KOPT-K1 (cell line): ENCODE measurements around the gene EBI3.
"Not testable (repeated sequence)": the region's sequence is repeated elsewhere in the genome, so short reads cannot be mapped to it uniquely, and the experiment has no call there.

Source experiments
- H3K27ac ChIP-seq: fragments of 200-600 bp; sonication (generic); 2 replicates; pipeline ENCODE4 v1.5.1; 2016; ENCODE audit warnings: antibody characterized with exemption, mild to moderate bottlenecking, low read depth, low read length; ENCODE audit not compliant: poor library complexity, severe bottlenecking
- H3K36me3 ChIP-seq: fragments of 200-600 bp; sonication (generic); 2 replicates; pipeline ENCODE4 v1.5.1; 2017; ENCODE audit warnings: antibody characterized with exemption, mild to moderate bottlenecking, low read length, moderate library complexity; ENCODE audit not compliant: insufficient read depth
- H3K9me3 ChIP-seq: fragments of 200-600 bp; sonication (generic); 2 replicates; pipeline ENCODE4 v1.5.1; 2017; ENCODE audit warnings: antibody characterized with exemption, low read length, mild to moderate bottlenecking; ENCODE audit not compliant: insufficient read depth, poor library complexity, severe bottlenecking

EBI3 gene

DNA sequence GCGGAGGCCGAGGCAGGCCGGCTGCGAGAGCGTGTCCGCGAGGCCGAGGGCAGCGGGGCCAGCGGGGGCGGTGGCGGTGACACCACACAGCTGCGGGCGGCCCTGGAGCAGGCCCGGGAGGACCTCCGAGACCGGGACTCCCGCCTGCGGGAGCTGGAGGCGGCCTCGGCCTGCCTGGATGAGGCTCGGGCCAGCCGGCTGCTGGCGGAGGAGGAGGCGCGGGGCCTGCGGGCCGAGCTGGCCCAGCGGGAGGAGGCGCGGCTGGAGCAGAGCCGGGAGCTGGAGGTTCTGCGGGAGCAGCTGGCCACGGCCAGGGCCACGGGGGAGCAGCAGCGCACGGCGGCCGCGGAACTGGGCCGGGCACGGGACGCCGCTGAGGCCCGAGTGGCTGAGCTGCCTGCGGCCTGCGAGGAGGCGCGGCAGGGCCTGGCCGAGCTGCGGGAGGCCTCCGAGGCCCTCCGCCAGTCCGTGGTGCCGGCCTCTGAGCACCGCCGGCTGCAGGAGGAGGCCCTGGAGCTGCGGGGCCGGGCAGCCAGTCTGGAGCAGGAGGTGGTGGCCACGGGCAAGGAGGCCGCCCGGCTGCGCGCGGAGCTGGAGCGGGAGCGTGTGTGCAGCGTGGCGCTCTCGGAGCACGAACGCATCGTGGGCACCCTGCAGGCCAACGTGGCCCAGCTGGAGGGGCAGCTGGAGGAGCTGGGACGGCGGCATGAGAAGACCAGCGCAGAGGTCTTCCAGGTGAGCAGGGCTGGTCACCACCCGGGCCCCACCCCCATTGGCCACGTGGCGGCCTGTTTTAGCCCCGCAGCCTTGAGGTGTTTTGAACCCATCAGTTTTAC lies 11.7 kb upstream of the EBI3 start:
- no peaks in the 10 kb centered on the region for H3K9me3 ChIP-seq
- H3K27ac ChIP-seq: no peak overlapping the region
- no peaks in the 10 kb centered on the region for H3K36me3 ChIP-seq

- H3K27ac ChIP-seq, H3K9me3 ChIP-seq, H3K36me3 ChIP-seq: not testable (repeated sequence)
Measured at GRCh38 chr19:4218523-4218922, 10.8 kb upstream of the EBI3 start.

- no peaks in the 10 kb centered on the region for H3K36me3 ChIP-seq
Measured at GRCh38 chr19:4220188-4220587, 9.1 kb upstream of the EBI3 start.

GRCh38 chr19:4224470-4224869 lies 4.9 kb upstream of the EBI3 start:
- Histone ChIP-seq H3K27ac (no peak overlapping the region), H3K9me3 (no peaks in the 10 kb centered on the region), H3K36me3 (no peaks in the 10 kb centered on the region)

More at GRCh38 chr19:4220188-4220587, 9.1 kb upstream of the EBI3 start:
- no peak overlapping the region for H3K27ac ChIP-seq
- no peaks in the 10 kb centered on the region for H3K9me3 ChIP-seq

- H3K9me3 ChIP-seq: no peaks in the 10 kb centered on the region
- H3K27ac ChIP-seq: no peak overlapping the region
Measured at GRCh38 chr19:4225885-4226284, 3.4 kb upstream of the EBI3 start.

DNA sequence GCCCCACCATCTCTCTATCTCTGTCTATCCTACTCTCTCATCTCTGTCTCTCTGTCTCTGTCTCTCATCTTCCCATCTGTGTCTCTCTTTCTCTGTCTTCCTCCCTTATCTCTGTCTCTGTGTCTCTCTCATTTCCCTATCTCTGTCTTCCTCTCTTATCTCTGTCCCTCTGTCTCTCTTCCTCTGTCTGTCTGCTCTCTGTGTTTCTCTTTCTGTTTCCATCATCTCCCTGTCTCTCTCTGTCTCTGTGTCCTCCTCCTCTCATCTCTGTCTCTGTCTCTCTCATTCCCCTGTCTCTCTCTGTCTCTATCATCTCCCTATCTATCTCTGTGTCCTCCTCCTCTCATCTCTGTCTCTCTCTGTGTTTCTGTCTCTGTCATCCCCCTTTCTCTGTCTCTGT lies 1.6 kb upstream of the EBI3 start:
- H3K36me3 ChIP-seq: no peaks in the 10 kb centered on the region
- H3K9me3 ChIP-seq: no peaks in the 10 kb centered on the region
- no peak overlapping the region for H3K27ac ChIP-seq

More at GRCh38 chr19:4225885-4226284, 3.4 kb upstream of the EBI3 start:
- no peaks in the 10 kb centered on the region for H3K36me3 ChIP-seq

DNA sequence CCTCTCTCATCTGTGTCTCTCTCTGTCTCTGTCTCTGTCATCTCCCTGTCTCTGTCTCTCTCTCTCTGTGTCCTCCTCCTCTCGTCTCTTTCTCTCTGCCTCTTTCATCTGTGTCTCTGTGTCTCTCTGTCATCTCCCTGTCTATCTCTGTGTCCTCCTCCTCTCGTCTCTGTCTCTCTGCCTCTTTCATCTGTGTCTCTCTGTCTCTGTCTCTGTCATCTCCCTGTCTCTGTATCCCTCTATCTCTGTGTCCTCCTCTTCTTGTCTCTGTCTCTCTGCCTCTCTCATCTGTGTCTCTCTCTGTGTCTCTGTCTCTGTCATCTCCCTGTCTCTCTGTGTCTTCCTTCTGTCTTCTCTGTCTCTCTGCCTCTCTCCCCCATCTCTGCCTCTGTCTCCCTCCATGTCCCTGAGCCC lies 551 bp upstream of the EBI3 start:
- H3K36me3 ChIP-seq: no peaks in the 10 kb centered on the region
- no peaks in the 10 kb centered on the region for H3K9me3 ChIP-seq
- H3K27ac ChIP-seq: no peak overlapping the region

DNA sequence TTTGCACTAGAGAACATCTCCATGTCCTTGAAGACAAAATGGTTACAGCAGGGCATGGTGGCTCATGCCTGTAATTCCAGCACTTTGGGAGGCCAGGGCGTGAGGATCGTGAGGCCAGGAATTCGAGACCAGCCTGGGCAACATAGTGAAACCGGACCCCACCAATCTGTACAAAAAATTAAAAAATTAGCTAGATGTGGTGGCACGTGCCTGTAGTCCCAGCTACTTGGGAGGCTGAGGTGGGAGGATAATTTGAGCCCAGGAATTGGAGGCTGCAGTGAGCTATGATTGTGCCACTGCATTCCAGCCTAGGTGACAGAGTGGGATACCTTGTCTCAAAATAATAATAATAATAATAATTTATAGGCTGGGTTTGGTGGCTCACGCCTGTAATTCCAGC lies 914 bp downstream of the EBI3 start:
- H3K27ac ChIP-seq, H3K36me3 ChIP-seq, H3K9me3 ChIP-seq: not testable (repeated sequence)

DNA sequence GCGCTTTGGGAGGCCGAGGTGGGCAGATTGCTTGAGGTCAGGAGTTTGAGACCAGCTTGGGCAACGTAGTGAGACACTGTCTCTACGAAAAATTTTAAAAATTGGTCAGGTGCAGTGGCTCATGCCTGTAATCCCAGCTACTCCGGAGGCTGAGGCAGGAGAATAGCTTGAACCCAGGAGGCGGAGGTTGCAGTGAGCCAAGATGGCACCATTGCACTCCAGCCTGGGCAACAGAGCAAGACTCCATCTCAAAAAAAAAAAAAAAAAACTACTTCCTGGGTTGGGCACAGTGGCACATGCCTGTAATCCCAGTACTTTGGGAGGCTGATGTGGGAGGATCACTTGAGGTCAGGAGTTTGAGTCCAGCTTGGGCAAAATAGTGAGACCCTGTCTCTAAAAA lies 2.2 kb downstream of the EBI3 start:
- not testable (repeated sequence) for H3K9me3 ChIP-seq, H3K27ac ChIP-seq, H3K36me3 ChIP-seq

DNA sequence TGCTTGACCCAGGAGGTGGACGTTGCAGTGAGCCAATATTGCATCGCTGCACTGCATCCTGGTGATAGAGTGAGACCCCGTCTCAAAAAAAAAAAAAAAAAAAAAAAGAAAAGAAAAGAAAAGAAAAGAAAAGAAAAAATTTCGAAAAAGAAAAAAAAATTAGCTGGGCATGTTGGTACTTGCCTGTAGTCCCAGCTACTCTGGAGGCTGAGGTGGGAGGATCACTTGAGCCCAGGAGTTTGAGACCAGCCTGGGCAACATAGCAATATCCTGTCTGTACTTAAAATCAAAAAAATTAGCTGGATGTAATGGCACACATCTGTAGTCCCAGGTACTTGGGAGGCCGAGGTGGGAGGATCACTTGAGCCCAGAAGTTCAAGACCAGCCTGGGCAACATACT lies 2.8 kb downstream of the EBI3 start:
- not testable (repeated sequence) for H3K36me3 ChIP-seq, H3K27ac ChIP-seq, H3K9me3 ChIP-seq

DNA sequence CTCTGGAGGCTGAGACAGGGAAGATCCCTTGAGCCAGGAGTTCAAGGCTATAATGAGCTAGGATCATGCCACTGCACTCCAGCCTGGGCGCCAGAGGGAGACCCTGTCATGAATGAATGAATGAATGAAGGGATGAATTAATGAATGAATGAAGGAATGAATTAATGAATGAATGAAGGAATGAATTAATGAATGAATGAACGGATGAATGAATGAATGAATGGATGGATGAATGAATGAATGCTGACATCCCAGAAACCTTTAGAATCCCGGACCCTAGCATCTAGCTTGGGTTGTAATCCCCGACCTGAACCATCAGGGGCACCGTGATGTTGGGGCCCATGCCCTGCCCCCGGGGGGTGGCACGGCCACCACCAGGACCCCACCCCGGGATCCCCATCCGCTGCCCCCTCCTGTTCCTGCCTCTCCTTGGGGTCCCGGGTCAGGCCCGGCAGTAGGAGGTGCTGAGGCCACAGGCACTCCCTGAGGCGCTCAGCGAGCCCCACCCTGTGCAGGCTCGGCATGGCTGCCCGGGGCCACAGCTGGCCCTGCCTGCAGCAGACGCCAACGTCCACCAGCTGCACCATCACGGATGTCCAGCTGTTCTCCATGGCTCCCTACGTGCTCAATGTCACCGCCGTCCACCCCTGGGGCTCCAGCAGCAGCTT lies 3.4 kb downstream of the EBI3 start:
- no peaks in the 10 kb centered on the region for H3K9me3 ChIP-seq
- no peak overlapping the region for H3K27ac ChIP-seq
- H3K36me3 ChIP-seq: no peaks in the 10 kb centered on the region

- Histone ChIP-seq H3K9me3 (no peaks in the 10 kb centered on the region), H3K36me3 (no peaks in the 10 kb centered on the region), H3K27ac (no peak overlapping the region)
Measured at GRCh38 chr19:4233282-4233853, 4.0 kb downstream of the EBI3 start.

- no peak overlapping the region for H3K27ac ChIP-seq
Measured at GRCh38 chr19:4234142-4234861, 5.0 kb downstream of the EBI3 start.

GRCh38 chr19:4234862-4235201 lies 5.5 kb downstream of the EBI3 start:
- no peak overlapping the region for H3K27ac ChIP-seq
- no peaks in the 10 kb centered on the region for H3K9me3 ChIP-seq
- no peaks in the 10 kb centered on the region for H3K36me3 ChIP-seq

More at GRCh38 chr19:4234142-4234861, 5.0 kb downstream of the EBI3 start:
- no peaks in the 10 kb centered on the region for H3K9me3 ChIP-seq
- no peaks in the 10 kb centered on the region for H3K36me3 ChIP-seq

DNA sequence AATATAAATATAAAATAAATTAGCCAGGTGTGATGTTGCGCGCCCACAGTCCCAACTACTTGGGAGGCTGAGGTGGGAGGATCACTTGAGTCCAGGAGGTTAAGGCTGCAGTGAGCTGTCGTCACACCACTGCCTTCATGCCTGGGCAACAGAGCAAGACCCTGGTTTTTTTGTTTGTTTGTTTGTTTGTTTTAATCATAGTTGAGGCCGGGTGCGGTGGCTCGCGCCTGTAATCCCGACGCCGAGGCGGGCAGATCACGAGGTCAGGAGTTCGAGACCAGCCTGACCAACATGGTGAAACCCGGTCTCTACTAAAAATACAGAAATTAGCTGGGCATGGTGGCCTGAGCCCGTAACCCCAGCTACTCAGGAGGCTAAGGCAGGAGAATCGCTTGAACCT lies 8.2 kb downstream of the EBI3 start:
- H3K27ac ChIP-seq, H3K36me3 ChIP-seq: not testable (repeated sequence)
- H3K9me3 ChIP-seq: peaks cover 10% of the 10 kb centered on the region
